Activated T-cell treated with anti-CD3 and anti-CD28 coated beads, Interleukin-2, amount 50 U/mL, for 72 hours (primary cell): ENCODE data around the gene INHBE. TPM values are rescaled to one million over a fixed set of nuclear protein-coding genes. Genes with fewer than 3 reads are reported as not detected.
A peak's percentile ranks its signal among the peaks of the same experiment; 100 is the strongest.
"Not testable (repeated sequence)": the region's sequence is repeated elsewhere in the genome, so short reads cannot be mapped to it uniquely, and the experiment has no call there.

Source experiments
- ATAC-seq, 2 donors: fragments of 150-1000 bp; cut with Tn5 transposase; replicated peaks in 1 of 2; 2 replicates each; pipeline ENCODE4 v1.10.0; 2021; ENCODE audit warnings: moderate library complexity in 2 of 2, mild to moderate bottlenecking in 1 of 2
- DNase-seq, 2 donors: peaks; one replicate each; pipeline ENCODE4 v3.0.0; 2021 to 2022; ENCODE audit warnings: mixed read lengths in 1 of 2
- H3K27ac Mint-ChIP-seq: one replicate; pipeline ENCODE4 v1.8.0; 2022; ENCODE audit warnings: mild to moderate bottlenecking, moderate library complexity, mixed read lengths
- H3K27me3 Mint-ChIP-seq: one replicate; pipeline ENCODE4 v1.8.0; 2022; ENCODE audit warnings: low read depth, mixed read lengths
- H3K36me3 Mint-ChIP-seq, 2 donors: one replicate each; pipeline ENCODE4 v1.8.0; 2022; ENCODE audit warnings: mixed read lengths in 2 of 2, mild to moderate bottlenecking in 1 of 2; ENCODE audit not compliant: insufficient read depth in 2 of 2
- H3K4me1 Mint-ChIP-seq: one replicate; pipeline ENCODE4 v1.8.0; 2022; ENCODE audit warnings: low read depth, mixed read lengths
- H3K4me3 Mint-ChIP-seq, 2 donors: one replicate each; pipeline ENCODE4 v1.8.0; 2022; ENCODE audit warnings: mild to moderate bottlenecking in 2 of 2, mixed read lengths in 2 of 2, moderate library complexity in 2 of 2
- H3K9me3 Mint-ChIP-seq, 2 donors: one replicate each; pipeline ENCODE4 v1.8.0; 2022; ENCODE audit warnings: mixed read lengths in 2 of 2
- total RNA-seq, 2 donors: library from RNA; stranded (reverse); gene quantifications; one replicate each; pipeline ENCODE4 v1.2.3, GENCODE V29; 2022

Gene INHBE
- total RNA-seq, 2 donors from 2014 or later, result 3.8 to 4.8 TPM

GRCh38 chr12:57488402-57489156 lies 33.5 kb downstream of the INHBE start:
- Mint-ChIP-seq H3K9me3 (no peaks in the 10 kb centered on the region), H3K4me1 (peaks cover 31% of the 10 kb centered on the region), H3K36me3 (peaks cover 29 to 46% of the 10 kb centered on the region in 2 donors), H3K27me3 (no peaks in the 10 kb centered on the region), H3K27ac (peak overlapping the region; percentile 98), H3K4me3 (peak overlapping the region; percentile 92 to 99)
- ATAC-seq (no peak), DNase-seq (no peak)

- Mint-ChIP-seq H3K27me3 (no peaks in the 10 kb centered on the region), H3K27ac (peak overlapping the region; percentile 98), H3K4me3 (peak overlapping the region; percentile 92 to 99), H3K36me3 (peaks cover 29 to 46% of the 10 kb centered on the region in 2 donors), H3K9me3 (no peaks in the 10 kb centered on the region), H3K4me1 (peaks cover 30% of the 10 kb centered on the region)
- ATAC-seq, result no peak
- DNase-seq, result no peak
These were observed 34.1 kb downstream of the INHBE start for GRCh38 chr12:57489157-57489641.

- no peaks in the 10 kb centered on the region for H3K27me3 Mint-ChIP-seq
- DNase-seq (no peak), ATAC-seq (no peak)
- no peaks in the 10 kb centered on the region for H3K9me3 Mint-ChIP-seq
- peak overlapping the region; percentile 98 for H3K27ac Mint-ChIP-seq
- H3K36me3 Mint-ChIP-seq, result peaks cover 29 to 49% of the 10 kb centered on the region in 2 donors
- peaks cover 30% of the 10 kb centered on the region for H3K4me1 Mint-ChIP-seq
- peak overlapping the region in 1 of 2 donors; percentile 99 for H3K4me3 Mint-ChIP-seq
These were observed 35.0 kb downstream of the INHBE start for GRCh38 chr12:57490126-57490525.

GRCh38 chr12:57491393-57492280 lies 36.5 kb downstream of the INHBE start:
- H3K4me3 Mint-ChIP-seq, result peak overlapping the region in 1 of 2 donors; percentile 8
- H3K36me3 Mint-ChIP-seq, result peaks cover 29 to 59% of the 10 kb centered on the region in 2 donors
- no peak for ATAC-seq
- H3K27ac Mint-ChIP-seq, result peak overlapping the region; percentile 51
- H3K27me3 Mint-ChIP-seq, result no peaks in the 10 kb centered on the region
- peaks cover 30% of the 10 kb centered on the region for H3K4me1 Mint-ChIP-seq
- H3K9me3 Mint-ChIP-seq, result no peaks in the 10 kb centered on the region
- no peak for DNase-seq

DNA sequence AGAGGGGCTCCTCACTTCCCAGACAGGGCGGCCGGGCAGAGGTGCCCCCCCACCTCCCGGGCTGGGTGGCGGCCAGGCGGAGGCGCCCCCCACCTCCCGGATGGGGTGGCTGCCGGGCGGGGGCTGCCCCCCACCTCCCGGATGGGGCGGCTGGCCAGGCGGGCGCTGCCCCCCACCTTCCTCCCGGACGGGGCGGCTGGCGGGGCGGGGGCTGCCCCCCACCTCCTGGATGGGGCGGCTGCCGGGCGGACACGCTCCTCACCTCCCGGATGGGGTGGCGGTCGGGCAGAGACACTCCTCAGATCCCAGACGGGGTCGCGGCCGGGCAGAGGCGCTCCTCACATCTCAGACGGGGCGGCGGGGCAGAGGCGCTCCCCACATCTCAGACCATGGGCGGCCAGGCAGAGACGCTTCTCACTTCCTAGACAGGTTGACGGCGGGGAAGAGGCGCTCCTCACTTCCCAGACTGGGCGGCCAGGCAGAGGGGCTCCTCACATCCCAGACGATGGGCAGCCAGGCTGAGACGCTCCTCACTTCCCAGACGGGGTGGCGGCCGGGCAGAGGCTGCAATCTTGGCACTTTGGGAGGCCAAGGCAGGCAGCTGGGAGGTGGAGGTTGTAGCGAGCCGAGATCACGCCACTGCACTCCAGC lies 40.1 kb downstream of the INHBE start:
- Mint-ChIP-seq H3K36me3 (peaks cover 25 to 64% of the 10 kb centered on the region in 2 donors), H3K4me1 (peaks cover 22% of the 10 kb centered on the region)
- not testable (repeated sequence) for H3K9me3 Mint-ChIP-seq, ATAC-seq, H3K27me3 Mint-ChIP-seq, H3K4me3 Mint-ChIP-seq, DNase-seq, H3K27ac Mint-ChIP-seq

DNA sequence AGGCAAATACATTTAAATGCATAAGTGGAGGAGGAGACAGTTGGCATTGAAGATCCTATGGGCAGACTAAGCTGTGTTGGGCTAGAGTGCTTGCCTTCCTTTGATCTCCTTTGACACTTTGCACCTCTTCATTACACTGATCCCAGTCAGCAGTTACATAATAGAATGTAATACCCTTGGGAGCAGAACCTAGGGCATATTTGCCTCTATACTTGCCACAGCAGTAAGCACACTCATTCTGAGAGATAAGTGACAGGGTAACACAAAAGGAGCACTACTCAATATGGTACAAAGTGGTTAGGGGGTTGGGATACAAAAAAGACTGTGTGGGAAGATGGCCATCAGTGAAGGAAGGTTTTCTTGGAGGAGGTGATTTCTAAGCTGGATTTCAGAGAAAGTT lies 41.7 kb downstream of the INHBE start:
- H3K4me3 Mint-ChIP-seq, result no peak overlapping the region

DNA sequence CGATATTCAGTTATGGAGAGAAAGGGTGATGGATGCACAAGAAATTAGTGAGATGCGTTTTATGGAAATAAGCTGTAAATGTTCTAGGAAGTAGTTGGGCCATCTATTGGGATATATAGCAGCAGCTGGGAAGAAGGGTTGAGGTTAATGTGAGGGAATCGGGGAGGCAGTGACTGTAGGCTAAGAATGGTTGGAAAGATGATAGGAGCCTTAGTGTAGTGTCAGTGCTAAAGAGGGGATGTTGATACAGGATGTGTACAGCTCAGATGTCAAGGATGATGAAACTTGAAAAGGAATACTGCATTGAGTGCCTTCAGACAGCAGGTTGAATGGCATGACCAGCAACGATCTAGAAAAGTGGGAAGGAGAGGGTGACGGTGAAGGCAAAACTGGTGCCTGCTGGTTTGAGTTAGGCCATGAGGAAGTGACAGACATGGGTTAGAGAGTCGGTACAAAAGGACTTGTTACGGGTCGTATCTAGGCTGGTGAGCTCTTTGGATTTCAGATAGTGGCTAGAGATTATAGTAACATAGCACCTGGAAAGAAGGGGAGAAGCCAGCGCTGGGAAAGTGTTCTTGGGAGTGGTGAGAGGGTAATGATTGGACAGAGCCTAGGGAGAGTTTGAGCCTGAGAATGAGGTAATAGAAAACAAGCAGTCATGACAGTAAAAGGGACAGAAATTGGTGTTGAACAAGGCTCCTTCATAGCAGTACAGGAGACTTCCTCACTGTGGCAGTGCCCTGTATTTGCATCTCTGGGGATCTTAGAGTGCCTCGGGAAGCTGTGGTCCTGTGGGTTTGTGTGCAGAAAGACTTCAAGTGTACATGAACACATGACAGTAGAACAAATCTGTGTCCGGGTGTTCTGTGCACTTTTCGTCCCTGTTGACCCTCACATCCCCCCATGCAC lies 42.4 kb downstream of the INHBE start:
- H3K27me3 Mint-ChIP-seq, result no peaks in the 10 kb centered on the region
- DNase-seq (no peak), ATAC-seq (no peak)
- no peak overlapping the region for H3K4me3 Mint-ChIP-seq
- no peaks in the 10 kb centered on the region for H3K9me3 Mint-ChIP-seq
- H3K27ac Mint-ChIP-seq, result peak overlapping the region; percentile 17
- H3K36me3 Mint-ChIP-seq, result peaks cover 31 to 66% of the 10 kb centered on the region in 2 donors
- H3K4me1 Mint-ChIP-seq, result peaks cover 16% of the 10 kb centered on the region

More for the DNA sequence above, 41.7 kb downstream of the INHBE start:
- no peak for DNase-seq
- H3K36me3 Mint-ChIP-seq, result peaks cover 28 to 64% of the 10 kb centered on the region in 2 donors
- H3K27ac Mint-ChIP-seq, result peak overlapping the region; percentile 17
- no peaks in the 10 kb centered on the region for H3K27me3 Mint-ChIP-seq
- peaks cover 16% of the 10 kb centered on the region for H3K4me1 Mint-ChIP-seq
- peak in 1 of 2 donors; percentile 58 for ATAC-seq
- no peaks in the 10 kb centered on the region for H3K9me3 Mint-ChIP-seq

DNA sequence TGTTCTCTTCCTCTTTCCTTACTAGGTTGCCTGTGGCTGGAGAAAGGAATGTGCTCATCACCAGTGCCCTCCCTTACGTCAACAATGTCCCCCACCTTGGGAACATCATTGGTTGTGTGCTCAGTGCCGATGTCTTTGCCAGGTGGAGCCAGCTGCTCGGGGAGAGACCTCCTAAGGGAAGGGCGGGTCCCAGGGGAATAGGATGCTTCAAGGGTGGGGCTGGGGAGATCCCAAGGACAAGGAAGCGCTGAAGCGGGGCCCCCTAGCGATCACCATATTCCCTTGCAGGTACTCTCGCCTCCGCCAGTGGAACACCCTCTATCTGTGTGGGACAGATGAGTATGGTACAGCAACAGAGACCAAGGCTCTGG lies 43.0 kb downstream of the INHBE start:
- Mint-ChIP-seq H3K4me3 (no peak overlapping the region), H3K36me3 (peaks cover 28 to 64% of the 10 kb centered on the region in 2 donors), H3K27ac (no peak overlapping the region), H3K27me3 (no peaks in the 10 kb centered on the region), H3K9me3 (no peaks in the 10 kb centered on the region), H3K4me1 (peaks cover 11% of the 10 kb centered on the region)
- no peak for ATAC-seq
- DNase-seq, result no peak

DNA sequence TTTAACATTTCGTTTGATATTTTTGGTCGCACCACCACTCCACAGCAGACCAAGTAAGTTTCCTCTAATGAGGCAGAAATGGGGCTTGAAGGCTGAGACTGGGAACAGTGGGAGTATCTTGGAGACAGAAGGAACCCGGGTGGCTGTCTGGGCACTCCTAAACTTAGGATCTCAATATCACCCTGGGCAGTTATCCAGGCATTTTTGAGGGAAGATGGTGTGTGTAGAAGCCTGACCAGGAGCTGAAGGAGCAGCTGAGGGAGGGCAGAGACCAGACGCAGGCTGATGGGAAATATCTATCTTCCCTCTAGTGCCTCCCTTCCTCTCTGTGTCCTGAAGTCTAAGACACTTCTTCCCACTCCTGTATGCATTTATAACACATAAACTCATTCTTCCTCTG lies 43.5 kb downstream of the INHBE start:
- peak overlapping the region; percentile 23 for H3K27ac Mint-ChIP-seq
- H3K4me3 Mint-ChIP-seq, result no peak overlapping the region
- no peaks in the 10 kb centered on the region for H3K27me3 Mint-ChIP-seq
- no peaks in the 10 kb centered on the region for H3K9me3 Mint-ChIP-seq
- H3K36me3 Mint-ChIP-seq, result peaks cover 28 to 67% of the 10 kb centered on the region in 2 donors
- peaks cover 11% of the 10 kb centered on the region for H3K4me1 Mint-ChIP-seq
- DNase-seq (no peak), ATAC-seq (no peak)

DNA sequence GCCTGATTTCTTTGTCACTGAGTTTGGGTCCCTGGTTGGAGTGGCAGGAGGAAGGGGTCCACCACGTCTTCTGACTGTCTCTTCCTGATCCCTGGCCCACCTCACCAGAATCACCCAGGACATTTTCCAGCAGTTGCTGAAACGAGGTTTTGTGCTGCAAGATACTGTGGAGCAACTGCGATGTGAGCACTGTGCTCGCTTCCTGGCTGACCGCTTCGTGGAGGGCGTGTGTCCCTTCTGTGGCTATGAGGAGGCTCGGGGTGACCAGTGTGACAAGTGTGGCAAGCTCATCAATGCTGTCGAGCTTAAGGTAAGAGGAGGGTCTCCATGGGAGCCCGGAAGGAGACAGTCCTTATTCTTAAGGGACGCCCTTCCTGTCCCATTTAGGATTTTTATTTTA lies 45.1 kb downstream of the INHBE start:
- Mint-ChIP-seq H3K27ac (no peak overlapping the region), H3K9me3 (no peaks in the 10 kb centered on the region), H3K36me3 (peaks cover 31 to 79% of the 10 kb centered on the region in 2 donors), H3K27me3 (no peaks in the 10 kb centered on the region), H3K4me3 (no peak overlapping the region), H3K4me1 (peaks cover 11% of the 10 kb centered on the region)
- no peak for ATAC-seq
- no peak for DNase-seq

DNA sequence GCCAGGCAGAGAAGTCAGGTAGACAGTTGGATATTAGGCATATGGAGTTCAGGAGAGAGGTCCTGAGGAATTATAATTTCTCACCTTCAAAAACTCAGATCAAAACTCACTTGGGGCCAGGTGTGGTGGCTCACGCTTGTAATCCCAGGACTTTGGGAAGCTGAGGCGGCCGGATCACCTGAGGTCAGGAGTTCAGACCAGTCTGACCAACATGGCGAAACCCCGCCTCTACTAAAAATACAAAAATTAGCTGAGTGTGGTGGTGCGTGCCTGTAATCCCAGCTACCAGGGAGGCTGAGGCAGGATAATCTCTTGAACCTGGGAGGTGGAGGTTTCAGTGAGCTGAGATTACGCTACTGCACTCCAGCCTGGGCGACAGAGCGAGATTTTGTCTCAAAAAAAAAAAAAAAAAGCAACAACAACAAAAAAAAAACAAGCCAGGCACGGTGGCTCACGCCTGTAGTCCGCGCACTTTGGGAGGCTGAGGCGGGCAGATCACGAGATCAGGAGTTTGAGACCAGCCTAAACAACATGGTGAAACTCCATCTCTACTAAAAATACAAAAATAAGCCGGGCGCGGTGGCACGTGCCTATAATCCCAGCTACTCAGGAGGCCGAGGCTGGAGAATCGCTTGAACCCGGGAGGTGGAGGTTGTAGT lies 47.3 kb downstream of the INHBE start:
- not testable (repeated sequence) for H3K27ac Mint-ChIP-seq, H3K27me3 Mint-ChIP-seq, H3K9me3 Mint-ChIP-seq, H3K4me1 Mint-ChIP-seq, ATAC-seq, H3K4me3 Mint-ChIP-seq, DNase-seq
- peaks cover 25 to 68% of the 10 kb centered on the region in 2 donors for H3K36me3 Mint-ChIP-seq

DNA sequence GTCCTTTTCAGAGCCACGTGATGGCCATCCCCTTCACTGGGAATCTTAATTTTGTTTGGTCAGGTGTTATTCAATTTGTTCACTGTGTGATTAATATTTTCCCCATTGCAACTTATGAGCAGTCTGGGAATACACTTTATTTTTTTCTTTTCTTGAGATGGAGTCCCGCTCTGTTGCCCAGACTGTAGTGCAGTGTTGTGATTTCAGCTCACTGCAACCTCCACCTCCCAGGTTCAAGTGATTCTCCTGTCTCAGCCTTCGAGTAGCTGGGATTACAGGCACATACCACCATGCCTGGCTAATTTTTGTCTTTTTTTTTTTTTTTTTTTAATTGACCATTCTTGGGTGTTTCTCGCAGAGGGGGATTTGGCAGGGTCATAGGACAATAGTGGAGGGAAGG lies 51.4 kb downstream of the INHBE start:
- not testable (repeated sequence) for H3K27ac Mint-ChIP-seq, H3K4me3 Mint-ChIP-seq, DNase-seq, ATAC-seq, H3K27me3 Mint-ChIP-seq, H3K9me3 Mint-ChIP-seq, H3K4me1 Mint-ChIP-seq
- peaks cover 12 to 46% of the 10 kb centered on the region in 2 donors for H3K36me3 Mint-ChIP-seq
